ENCODE results near the gene ZNF462. TPM values are rescaled to one million over a fixed set of nuclear protein-coding genes. Genes with fewer than 3 reads are reported as not detected.

The ZNF462 gene
- total and polyA plus RNA-seq, 4 donors = 0.35 to 2.1 (median 1.4) TPM

DNA sequence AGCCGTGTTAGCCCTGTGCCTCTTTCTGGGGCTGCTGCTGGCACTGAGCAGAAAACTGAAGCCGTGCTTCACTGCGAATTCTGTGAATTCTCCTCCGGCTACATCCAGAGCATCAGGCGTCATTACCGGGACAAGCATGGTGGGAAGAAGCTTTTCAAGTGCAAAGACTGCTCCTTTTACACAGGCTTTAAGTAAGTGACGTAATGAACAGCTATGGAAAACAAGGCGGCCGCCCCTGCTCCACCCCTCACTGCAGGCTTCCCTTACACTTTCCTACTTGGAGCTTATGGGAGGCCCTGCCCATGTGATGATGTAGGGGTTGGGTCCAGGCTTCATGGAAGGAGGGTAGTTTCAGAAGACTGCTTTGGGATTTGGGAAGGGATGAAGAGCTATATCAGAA lies 109.1 kb downstream of the ZNF462 start:
- WGBS = 88% methylated on average over 9 of the region's 9 CpGs
- peaks cover 0 to 2% (median 0%) of the 10 kb centered on the region in 4 donors for H3K36me3 ChIP-seq (ENCODE audit: control insufficient read depth in 4 of 4, insufficient read depth in 3 of 4, low read depth in 1 of 4, low read length in 3 of 4)
- no peaks in the 10 kb centered on the region for H3K4me1 ChIP-seq (ENCODE audit: control insufficient read depth in 4 of 4, insufficient read depth in 4 of 4, low read length in 3 of 4)
- H3K9ac ChIP-seq (ENCODE audit: low read depth in 1 of 2, low read length in 2 of 2) = no peak overlapping the region
- DNase-seq (ENCODE audit: low spot score) = no peak
- H3K4me3 ChIP-seq (ENCODE audit: low read depth in 1 of 3, low read length in 3 of 3) = no peak overlapping the region
- H3K9me3 ChIP-seq (ENCODE audit: control insufficient read depth in 4 of 4, low read length in 3 of 4) = no peaks in the 10 kb centered on the region
- no peak for TF ChIP-seq FOXA2 (IDR thresholded peaks at IDR 0.05)
- TF ChIP-seq HNF4A (conservative IDR thresholded peaks at IDR 0.05) = no peak
- no peak for TF ChIP-seq YY1 (IDR thresholded peaks at IDR 0.05)
- TF ChIP-seq RXRA (IDR thresholded peaks at IDR 0.05) = no peak
- no peak for TF ChIP-seq JUND (IDR thresholded peaks at IDR 0.05)
- TF ChIP-seq GABPA (IDR thresholded peaks at IDR 0.05 in 1 of 2, conservative IDR thresholded peaks at IDR 0.05 in 1 of 2) = no peak
- TF ChIP-seq ATF3 (IDR thresholded peaks at IDR 0.05) = no peak
- no peak for TF ChIP-seq TAF1 (conservative IDR thresholded peaks at IDR 0.05)
- no peak for TF ChIP-seq HNF4G (IDR thresholded peaks at IDR 0.05)
- no peak for TF ChIP-seq EGR1 (IDR thresholded peaks at IDR 0.05; ENCODE audit: low read depth in 2 of 2)
- no peak for TF ChIP-seq FOXA1 (IDR thresholded peaks at IDR 0.05)
- no peak for TF ChIP-seq ZBTB33 (IDR thresholded peaks at IDR 0.05)
- TF ChIP-seq REST (IDR thresholded peaks at IDR 0.05) = no peak
- H3K27me3 ChIP-seq (ENCODE audit: control insufficient read depth in 4 of 4, insufficient read depth in 4 of 4, low read length in 3 of 4) = peaks cover 0 to 4% (median 0%) of the 10 kb centered on the region in 4 donors
- no peak overlapping the region for H3K27ac ChIP-seq (ENCODE audit: low read depth in 1 of 2, low read length in 2 of 2)

- 80% methylated on average over 2 of the region's 2 CpGs for WGBS
- Histone ChIP-seq H3K4me3 (ENCODE audit: low read depth in 1 of 3, low read length in 3 of 3) (no peak overlapping the region), H3K9me3 (ENCODE audit: control insufficient read depth in 4 of 4, low read length in 3 of 4) (no peaks in the 10 kb centered on the region), H3K36me3 (ENCODE audit: control insufficient read depth in 4 of 4, insufficient read depth in 3 of 4, low read depth in 1 of 4, low read length in 3 of 4) (peaks cover 0 to 2% (median 0%) of the 10 kb centered on the region in 4 donors), H3K27ac (ENCODE audit: low read depth in 1 of 2, low read length in 2 of 2) (no peak overlapping the region), H3K27me3 (ENCODE audit: control insufficient read depth in 4 of 4, insufficient read depth in 4 of 4, low read length in 3 of 4) (peaks cover 0 to 4% (median 0%) of the 10 kb centered on the region in 4 donors), H3K9ac (ENCODE audit: low read depth in 1 of 2, low read length in 2 of 2) (no peak overlapping the region), H3K4me1 (ENCODE audit: control insufficient read depth in 4 of 4, insufficient read depth in 4 of 4, low read length in 3 of 4) (no peaks in the 10 kb centered on the region)
- DNase-seq (ENCODE audit: low spot score) = no peak
- TF ChIP-seq ZBTB33 (IDR thresholded peaks at IDR 0.05) = no peak
- TF ChIP-seq SP1 (IDR thresholded peaks at IDR 0.05) = no peak
Measured at GRCh38 chr9:106974341-106974740, 111.4 kb downstream of the ZNF462 start.

All from liver (tissue), 9 donors.